Measurements from ENCODE around the gene SCAMP4.

DNA sequence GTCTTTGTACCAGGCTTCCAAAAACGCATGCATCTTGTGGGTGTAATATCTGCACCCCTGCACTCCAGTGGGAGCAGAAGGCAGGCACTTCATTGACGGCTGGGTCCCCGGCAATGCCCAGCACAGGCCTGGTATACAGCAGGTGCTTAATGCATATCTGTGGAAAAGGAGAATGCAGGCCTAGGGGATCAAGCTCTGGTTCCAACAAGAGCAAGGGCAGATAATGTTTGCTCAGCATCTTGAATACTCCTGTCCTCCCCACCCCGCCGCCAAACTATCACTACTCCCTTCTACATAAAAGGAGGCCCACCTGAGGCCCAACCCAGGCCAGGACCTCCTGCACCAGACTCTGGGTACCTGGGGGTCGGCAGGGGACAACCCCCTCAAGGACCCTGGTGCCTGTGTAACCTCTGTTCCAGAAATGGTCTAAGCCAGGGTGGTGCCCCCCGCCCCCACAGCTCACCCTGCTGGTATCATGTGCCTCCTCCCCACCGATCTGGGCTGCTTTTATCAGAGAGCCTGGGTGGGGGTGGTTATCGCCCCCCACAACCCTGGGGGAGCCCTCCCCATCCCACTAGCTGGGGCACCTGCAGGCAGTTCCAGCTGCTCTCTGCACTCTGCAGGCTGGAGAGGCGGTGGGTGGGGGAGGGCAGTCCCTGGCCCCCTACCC lies 46.7 kb upstream of the SCAMP4 start:
- no peak for TF ChIP-seq ZNF670 (CRISPR knock-in tag; IDR thresholded peaks at IDR 0.05; ENCODE audit: borderline replicate concordance)
- TF ChIP-seq EZH2 (conservative IDR thresholded peaks at IDR 0.05; ENCODE audit: low read depth, low read length) = no peak
- TF ChIP-seq, protein P1, sequence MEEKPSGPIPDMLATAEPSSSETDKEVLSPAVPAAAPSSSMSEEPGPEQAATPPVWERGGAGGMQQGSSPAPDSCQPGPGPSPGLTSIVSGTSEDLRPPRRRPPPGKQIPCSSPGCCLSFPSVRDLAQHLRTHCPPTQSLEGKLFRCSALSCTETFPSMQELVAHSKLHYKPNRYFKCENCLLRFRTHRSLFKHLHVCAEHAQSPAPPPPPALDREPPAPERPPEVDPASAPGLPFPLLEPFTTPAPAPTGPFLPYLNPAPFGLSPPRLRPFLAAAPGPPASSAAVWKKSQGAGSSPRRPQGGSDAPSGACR (CRISPR knock-in tag; IDR thresholded peaks at IDR 0.05) = no peak
- TF ChIP-seq, protein P2, sequence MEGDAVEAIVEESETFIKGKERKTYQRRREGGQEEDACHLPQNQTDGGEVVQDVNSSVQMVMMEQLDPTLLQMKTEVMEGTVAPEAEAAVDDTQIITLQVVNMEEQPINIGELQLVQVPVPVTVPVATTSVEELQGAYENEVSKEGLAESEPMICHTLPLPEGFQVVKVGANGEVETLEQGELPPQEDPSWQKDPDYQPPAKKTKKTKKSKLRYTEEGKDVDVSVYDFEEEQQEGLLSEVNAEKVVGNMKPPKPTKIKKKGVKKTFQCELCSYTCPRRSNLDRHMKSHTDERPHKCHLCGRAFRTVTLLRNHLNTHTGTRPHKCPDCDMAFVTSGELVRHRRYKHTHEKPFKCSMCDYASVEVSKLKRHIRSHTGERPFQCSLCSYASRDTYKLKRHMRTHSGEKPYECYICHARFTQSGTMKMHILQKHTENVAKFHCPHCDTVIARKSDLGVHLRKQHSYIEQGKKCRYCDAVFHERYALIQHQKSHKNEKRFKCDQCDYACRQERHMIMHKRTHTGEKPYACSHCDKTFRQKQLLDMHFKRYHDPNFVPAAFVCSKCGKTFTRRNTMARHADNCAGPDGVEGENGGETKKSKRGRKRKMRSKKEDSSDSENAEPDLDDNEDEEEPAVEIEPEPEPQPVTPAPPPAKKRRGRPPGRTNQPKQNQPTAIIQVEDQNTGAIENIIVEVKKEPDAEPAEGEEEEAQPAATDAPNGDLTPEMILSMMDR (CRISPR knock-in tag; IDR thresholded peaks at IDR 0.05) = no peak
- no peak for TF ChIP-seq DNMT1 (CRISPR knock-in tag; IDR thresholded peaks at IDR 0.05)
- TF ChIP-seq CEBPB (IDR thresholded peaks at IDR 0.05; ENCODE audit: borderline replicate concordance, low read depth, low read length) = no peak
- no peak for TF ChIP-seq KDM6A (CRISPR knock-in tag; IDR thresholded peaks at IDR 0.05; ENCODE audit: low read depth)
- TF ChIP-seq POLR2A (IDR thresholded peaks at IDR 0.05; ENCODE audit: insufficient read depth in 1 of 2, low read depth in 2 of 2, low read length in 2 of 2) = no peak
- no peak for TF ChIP-seq KDM5A (IDR thresholded peaks at IDR 0.05; ENCODE audit: borderline replicate concordance, low read length)
- no peak for TF ChIP-seq REL (CRISPR knock-in tag; conservative IDR thresholded peaks at IDR 0.05)
- no peak for TF ChIP-seq RAD21 (CRISPR knock-in tag; IDR thresholded peaks at IDR 0.05)
- TF ChIP-seq, protein P3, sequence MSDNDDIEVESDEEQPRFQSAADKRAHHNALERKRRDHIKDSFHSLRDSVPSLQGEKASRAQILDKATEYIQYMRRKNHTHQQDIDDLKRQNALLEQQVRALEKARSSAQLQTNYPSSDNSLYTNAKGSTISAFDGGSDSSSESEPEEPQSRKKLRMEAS (IDR thresholded peaks at IDR 0.05) = no peak
- TF ChIP-seq, protein P4, sequence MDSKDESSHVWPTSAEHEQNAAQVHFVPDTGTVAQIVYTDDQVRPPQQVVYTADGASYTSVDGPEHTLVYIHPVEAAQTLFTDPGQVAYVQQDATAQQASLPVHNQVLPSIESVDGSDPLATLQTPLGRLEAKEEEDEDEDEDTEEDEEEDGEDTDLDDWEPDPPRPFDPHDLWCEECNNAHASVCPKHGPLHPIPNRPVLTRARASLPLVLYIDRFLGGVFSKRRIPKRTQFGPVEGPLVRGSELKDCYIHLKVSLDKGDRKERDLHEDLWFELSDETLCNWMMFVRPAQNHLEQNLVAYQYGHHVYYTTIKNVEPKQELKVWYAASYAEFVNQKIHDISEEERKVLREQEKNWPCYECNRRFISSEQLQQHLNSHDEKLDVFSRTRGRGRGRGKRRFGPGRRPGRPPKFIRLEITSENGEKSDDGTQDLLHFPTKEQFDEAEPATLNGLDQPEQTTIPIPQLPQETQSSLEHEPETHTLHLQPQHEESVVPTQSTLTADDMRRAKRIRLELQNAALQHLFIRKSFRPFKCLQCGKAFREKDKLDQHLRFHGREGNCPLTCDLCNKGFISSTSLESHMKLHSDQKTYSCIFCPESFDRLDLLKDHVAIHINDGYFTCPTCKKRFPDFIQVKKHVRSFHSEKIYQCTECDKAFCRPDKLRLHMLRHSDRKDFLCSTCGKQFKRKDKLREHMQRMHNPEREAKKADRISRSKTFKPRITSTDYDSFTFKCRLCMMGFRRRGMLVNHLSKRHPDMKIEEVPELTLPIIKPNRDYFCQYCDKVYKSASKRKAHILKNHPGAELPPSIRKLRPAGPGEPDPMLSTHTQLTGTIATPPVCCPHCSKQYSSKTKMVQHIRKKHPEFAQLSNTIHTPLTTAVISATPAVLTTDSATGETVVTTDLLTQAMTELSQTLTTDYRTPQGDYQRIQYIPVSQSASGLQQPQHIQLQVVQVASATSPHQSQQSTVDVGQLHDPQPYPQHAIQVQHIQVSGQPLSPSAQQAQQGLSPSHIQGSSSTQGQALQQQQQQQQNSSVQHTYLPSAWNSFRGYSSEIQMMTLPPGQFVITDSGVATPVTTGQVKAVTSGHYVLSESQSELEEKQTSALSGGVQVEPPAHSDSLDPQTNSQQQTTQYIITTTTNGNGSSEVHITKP (CRISPR knock-in tag; IDR thresholded peaks at IDR 0.05; ENCODE audit: low read depth) = no peak
- no peak for TF ChIP-seq ZFP36 (IDR thresholded peaks at IDR 0.05; ENCODE audit: borderline replicate concordance, low read depth, low read length, partially characterized antibody)

Measured in HepG2 (cell line).